ENCODE data around the gene TTC23.

Gene TTC23

DNA sequence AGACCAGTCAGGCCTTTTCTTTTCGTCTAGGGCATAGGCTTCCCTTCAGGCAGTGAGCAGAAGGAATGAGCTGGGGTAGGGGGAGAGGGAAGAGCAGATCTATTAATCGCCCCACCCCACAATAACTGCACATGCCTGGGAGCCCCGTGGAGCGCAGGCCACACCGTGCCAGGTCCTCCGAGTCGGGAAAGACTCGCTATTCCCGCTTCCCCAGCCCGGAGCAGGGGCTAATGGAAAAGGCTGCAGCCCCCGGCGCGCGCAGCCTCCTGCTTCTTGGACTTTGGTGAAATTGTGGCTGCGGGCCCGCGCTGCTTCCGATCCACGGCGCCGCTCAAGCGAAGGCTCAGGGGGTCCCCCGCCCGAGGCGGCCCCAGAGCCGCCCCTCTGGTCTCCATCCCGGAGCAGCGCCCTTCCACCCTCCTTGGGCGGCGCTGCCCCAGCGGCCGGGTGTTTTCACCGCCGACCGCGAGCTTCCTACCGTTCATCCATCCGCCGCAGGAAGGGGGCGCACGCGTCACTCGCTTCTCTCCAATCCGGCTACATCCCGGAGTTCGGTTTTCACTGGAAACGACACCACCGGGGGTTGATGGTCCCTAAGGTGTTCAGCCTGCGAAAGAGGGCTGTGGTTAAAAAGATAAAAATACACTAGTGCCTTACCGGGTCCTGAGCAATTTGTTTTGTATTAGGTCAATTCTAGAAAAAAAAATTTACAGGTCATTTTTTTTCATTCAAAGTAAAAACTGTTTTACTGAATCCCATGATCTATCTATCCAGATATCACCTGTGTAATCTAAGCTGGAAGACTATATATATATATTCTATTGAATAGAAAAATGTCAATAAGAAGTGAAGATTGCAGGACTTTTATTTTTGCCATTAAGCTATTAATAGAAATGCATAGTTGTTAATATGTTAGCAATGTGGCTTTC is 148.9 kb downstream of the TTC23 start:
- DNase-seq: peak in 1 of 6 experiments; percentile 15

DNA sequence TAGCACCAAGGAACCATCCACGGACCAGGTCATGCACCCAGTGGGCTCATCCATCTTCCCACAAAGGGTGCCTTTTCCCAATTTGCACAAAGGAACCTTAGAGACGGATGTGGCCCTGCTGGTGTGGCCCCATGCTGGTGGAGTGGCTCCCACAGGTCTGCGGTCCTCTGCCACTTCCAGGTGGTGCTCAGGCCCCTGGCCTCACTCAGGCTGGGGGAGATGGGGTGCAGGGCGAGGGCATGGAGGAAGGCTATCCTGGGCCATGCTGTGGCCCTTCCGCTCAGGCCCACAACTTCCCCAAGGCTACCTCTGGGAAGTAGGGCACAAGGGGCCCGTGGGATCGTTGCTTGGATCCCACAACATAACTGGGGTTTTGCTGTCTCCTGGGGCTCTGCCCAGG is 149.7 kb downstream of the TTC23 start:
- DNase-seq: no peak

DNA sequence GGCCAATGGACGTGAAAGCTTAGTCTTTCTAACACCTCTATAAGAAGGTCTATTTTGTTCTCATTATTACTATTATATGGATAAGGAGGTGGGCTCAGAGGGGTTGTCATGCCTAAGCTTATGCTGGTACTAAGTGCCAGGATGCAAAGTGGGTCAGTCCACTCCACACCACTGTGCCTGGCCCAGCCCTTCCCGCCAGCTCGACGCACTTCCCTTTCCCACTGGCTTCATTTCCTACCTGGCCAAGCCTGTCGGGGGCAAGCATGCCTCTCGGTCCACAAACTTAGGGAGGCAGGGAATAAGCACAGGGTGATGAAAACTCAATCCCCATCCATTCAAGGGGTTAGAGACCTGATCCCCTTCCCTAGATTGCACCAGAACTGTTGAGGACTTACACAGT is 150.4 kb downstream of the TTC23 start:
- no peak for DNase-seq

DNA sequence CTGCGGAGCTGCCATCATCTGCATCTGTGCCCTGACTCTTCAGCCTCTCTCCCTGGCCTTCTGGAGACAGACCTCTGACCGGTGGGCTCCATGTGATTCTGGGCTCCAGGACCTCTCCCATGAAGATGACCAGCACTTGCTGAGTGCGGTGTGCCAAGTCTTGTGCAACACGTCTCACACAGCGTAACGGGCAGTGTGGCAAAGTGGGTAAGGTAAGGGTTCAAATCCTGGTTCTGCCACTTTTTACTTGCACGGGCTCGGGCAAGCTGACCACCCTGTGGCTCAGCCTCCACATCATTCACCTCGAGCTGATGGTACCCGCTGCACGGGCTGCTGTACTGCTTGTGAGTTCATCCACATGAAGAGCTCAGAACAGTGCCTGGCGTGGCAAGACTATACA is 151.0 kb downstream of the TTC23 start:
- no peak for DNase-seq

GRCh38 chr15:99097441-99098410 is 151.7 kb downstream of the TTC23 start:
- DNase-seq: no peak

DNA sequence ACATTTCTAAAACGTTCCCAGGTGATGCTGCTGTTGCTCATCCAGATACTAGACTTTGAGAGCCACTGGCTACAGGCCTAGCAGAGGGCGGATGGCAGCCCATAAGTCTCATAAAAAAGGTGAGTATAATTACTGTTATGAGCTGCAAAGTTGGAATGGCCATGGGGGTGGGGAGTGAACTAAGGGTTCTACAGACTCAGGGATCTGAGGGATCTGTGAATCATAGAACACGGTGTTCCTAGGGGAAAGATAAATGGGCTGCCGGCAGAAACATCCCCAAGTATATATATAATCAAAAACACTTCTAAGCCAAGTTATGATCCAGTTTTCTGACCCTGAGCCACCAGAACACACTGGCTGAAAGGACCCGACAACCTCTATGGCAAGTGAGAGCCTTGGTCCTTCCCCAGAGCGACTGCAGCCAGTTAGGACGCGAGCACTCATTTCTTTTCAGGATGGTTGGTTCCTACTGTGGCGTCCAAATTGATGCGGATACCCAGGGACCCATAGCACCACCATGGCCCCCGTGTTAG is 152.4 kb downstream of the TTC23 start:
- DNase-seq: no peak

DNA sequence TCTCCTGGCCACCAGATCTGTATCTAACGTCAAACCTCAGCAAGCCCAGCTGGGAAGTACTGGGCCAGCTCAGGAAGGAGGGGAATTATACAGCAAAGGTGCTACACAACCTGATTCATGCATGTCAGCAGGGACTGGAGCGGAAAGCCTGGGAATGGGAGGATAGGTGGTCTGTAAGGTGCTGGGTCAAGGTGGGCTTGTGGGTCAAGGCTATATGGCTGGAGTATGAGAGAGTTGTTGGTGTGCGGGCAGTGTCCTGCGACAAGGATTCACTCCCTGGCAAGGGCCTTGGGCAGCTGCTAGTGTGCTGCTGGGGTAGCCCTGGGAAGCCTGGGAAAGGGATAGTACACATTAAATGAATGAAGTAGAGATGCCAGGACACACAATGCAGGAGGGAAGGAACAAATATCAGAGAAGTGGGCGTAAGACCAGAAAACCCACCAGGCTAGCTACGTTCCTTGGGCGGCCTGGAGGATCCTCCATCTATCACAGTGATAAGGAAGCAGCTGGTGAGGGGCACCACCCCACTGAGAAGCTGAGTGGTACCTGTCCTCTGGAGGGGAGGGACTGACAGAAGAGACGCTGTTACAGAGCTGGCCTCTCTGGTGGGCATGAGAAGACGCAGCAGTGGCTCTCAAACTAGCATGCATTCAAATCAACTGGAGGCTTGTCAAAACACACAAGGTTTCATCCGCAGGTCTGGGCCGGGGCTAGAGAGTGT is 153.0 kb downstream of the TTC23 start:
- no peak for DNase-seq

GRCh38 chr15:99095626-99096025 is 153.8 kb downstream of the TTC23 start:
- DNase-seq: no peak

GRCh38 chr15:99092554-99093172 is 156.7 kb downstream of the TTC23 start:
- DNase-seq: no peak

- DNase-seq: no peak
These were observed 158.4 kb downstream of the TTC23 start for GRCh38 chr15:99090938-99091337.

DNA sequence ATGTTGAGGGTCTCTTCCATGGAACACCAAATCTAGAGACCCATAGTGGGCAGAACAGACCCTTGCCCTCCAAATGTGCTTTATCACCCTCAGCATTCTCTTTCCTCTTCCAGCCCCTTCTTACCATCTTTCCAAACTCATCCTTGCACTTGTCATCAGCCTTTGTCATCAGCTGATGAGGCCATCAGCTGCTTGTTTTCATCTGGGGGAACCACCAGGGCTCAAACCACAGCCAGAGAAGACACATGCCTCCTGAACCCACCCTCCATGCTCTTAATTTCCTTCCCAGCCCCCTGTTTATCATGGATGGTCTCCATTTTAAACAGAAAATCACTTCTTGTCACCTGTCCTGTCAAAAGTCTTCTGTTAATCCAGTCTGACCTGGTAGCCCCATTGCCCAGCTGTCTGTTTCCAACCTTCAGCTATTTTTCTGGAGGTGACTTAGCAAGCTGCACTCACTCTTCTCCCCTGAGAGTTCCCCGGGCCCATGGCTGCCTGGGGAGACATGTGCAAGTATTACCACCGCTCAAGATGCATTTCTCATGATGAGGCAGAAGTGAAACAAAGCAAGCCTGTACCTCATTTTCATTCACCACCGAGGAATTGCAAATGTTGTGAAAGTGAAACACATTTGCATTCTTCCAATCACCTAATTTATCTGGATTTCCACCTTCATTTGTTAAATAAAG is 159.2 kb downstream of the TTC23 start:
- DNase-seq: no peak

DNA sequence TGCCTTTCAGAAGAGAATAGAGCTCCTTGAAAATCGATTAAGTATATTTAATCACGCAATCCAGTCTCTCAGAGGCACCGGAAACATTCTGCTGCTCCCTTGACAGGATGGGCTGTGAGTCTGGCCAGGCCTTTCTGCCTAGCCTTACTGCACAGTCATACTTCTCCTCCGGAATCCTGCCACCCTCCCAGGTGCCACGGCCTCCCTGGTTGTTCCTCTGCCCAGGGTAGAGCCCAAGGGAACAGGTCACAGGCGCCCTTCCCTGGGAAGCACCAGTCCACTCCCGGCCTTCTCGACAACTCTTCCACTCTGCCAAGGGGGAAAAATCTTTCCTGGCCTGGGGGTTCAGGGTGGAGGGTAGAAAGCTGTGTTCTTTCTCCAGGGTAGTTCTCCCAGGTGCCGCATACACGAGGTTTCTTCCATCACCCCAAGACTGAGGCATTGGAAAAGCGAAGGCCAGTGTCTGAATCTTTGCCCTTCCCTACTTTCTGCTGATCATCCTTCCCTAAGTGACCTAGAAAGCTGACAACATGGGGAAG is 161.9 kb downstream of the TTC23 start:
- no peak for DNase-seq

GRCh38 chr15:99086327-99086667 is 163.1 kb downstream of the TTC23 start:
- DNase-seq: no peak

Measured in stimulated activated naive CD4-positive, alpha-beta T cell (primary cell).